ENCODE results near the gene CD300LG. TPM values are rescaled to one million over a fixed set of nuclear protein-coding genes. Genes with fewer than 3 reads are reported as not detected.

CD300LG gene
- total and polyA plus RNA-seq, 4 experiments from 2014 or later: not detected

DNA sequence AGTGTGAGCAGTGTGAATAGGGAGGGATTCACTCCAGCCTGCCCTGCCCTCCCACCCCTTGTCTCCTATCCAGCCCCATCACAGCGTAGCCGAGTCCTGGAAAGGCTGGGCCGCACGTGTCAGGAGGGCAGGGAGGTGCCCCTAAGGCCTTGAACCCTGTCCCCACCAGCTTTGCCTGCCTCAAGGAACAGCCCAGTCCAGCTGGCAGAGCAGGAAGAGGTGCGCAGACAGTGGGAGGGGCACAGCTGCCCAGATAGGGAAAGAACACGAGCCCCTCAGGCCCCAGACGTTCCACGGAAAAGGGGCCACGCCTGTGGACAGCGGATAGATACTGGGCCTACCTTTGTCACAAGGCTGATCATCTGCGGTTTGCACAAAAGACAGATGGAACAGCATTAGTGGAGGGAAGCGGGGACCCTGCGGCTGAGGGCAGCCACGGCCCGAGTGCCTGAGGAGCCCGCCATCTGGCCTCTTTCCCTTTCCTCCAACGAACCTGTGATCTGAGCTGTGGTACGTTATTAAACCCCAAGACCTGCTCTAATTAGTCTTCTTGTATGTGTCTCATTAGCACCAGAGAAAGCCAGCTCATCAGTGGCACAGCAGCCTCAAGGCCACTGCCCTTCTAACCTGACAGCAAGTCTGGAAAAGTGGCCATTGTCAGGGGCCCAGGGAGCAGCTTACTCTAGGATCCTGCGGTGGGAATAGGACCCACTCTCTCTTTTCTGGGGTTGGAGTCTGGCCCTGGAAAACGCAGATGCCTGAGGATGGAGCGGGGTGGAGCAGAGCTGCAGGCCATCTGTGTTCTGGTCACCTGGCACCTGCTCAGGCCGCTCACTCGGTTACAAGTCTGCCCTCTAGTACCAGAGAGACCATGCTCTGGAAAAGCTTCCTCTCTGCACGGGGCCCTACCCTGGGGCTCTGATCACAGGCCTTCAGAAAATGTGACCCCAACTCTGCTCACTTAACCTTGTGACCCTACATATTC, 30.3 kb upstream of the CD300LG start:
- H3K4me3 Mint-ChIP-seq: no peak overlapping the region
- no peaks in the 10 kb centered on the region for H3K27me3 ChIP-seq (ENCODE audit: insufficient read depth, low read length)
- no peaks in the 10 kb centered on the region for H3K4me1 Mint-ChIP-seq
- POLR2A ChIA-PET (ENCODE audit: partially characterized antibody): no interaction called here
- no peaks in the 10 kb centered on the region for H3K9me3 ChIP-seq (ENCODE audit: control insufficient read depth in 1 of 2, low read length in 2 of 2)
- CTCF ChIA-PET (ENCODE audit: partially characterized antibody): interaction anchor here (1.0 kb wide), 1 partner anchor 29 kb away, joined by 4 read pairs; no protein-coding TSS in a partner anchor
- H3K27ac Mint-ChIP-seq: no peak overlapping the region
- peaks cover 0 to 2% of the 10 kb centered on the region in 2 donors for H3K27me3 Mint-ChIP-seq
- DNase-seq: no peak
- H3K36me3 ChIP-seq (ENCODE audit: insufficient read depth, low read length): no peaks in the 10 kb centered on the region
- H3K4me1 ChIP-seq (ENCODE audit: insufficient read depth, low read length): no peaks in the 10 kb centered on the region
- H3K9me3 Mint-ChIP-seq: no peaks in the 10 kb centered on the region
- intact Hi-C loops (cut with micrococcal nuclease): no loop called here
- H3K4me3 ChIP-seq (ENCODE audit: low read length in 2 of 2): no peak overlapping the region
- no peak overlapping the region for H3K27ac ChIP-seq (ENCODE audit: low read depth, low read length)
- no peaks in the 10 kb centered on the region for H3K36me3 Mint-ChIP-seq

DNA sequence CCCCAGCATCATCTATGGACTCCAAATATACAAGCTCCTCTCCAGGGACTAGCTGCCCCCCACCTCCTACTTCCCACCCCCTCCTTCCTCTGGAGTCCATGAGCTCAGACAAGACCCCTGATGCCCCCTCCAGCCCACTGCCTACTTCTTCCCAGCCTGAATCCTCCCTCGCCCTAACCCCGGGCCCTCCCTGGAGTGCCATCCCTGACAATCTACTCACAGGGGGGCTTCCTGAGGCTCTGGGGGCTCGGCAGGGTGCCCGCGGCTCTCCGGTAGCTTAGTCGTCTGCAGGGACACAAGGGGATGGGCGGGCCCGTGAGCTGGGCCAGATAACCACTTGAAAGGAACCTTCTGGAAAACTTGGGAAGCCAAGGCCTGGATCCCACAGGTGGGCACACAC, 29.1 kb upstream of the CD300LG start:
- Mint-ChIP-seq H3K27me3 (peaks cover 0 to 2% of the 10 kb centered on the region in 2 donors), H3K4me1 (no peaks in the 10 kb centered on the region), H3K27ac (no peak overlapping the region), H3K4me3 (no peak overlapping the region), H3K36me3 (no peaks in the 10 kb centered on the region), H3K9me3 (no peaks in the 10 kb centered on the region)
- POLR2A ChIA-PET (ENCODE audit: partially characterized antibody): no interaction called here
- CTCF ChIA-PET (ENCODE audit: partially characterized antibody): interaction anchor here (0.7 to 1.0 kb wide), 3 partner anchors 9 to 51 kb away, joined by 3 to 4 read pairs (median 3); no protein-coding TSS in a partner anchor
- no peak overlapping the region for H3K27ac ChIP-seq (ENCODE audit: low read depth, low read length)
- intact Hi-C loops (cut with micrococcal nuclease): no loop called here
- H3K9me3 ChIP-seq (ENCODE audit: control insufficient read depth in 1 of 2, low read length in 2 of 2): no peaks in the 10 kb centered on the region
- no peak overlapping the region for H3K4me3 ChIP-seq (ENCODE audit: low read length in 2 of 2)
- DNase-seq: no peak
- no peaks in the 10 kb centered on the region for H3K36me3 ChIP-seq (ENCODE audit: insufficient read depth, low read length)
- no peaks in the 10 kb centered on the region for H3K4me1 ChIP-seq (ENCODE audit: insufficient read depth, low read length)
- no peaks in the 10 kb centered on the region for H3K27me3 ChIP-seq (ENCODE audit: insufficient read depth, low read length)

DNA sequence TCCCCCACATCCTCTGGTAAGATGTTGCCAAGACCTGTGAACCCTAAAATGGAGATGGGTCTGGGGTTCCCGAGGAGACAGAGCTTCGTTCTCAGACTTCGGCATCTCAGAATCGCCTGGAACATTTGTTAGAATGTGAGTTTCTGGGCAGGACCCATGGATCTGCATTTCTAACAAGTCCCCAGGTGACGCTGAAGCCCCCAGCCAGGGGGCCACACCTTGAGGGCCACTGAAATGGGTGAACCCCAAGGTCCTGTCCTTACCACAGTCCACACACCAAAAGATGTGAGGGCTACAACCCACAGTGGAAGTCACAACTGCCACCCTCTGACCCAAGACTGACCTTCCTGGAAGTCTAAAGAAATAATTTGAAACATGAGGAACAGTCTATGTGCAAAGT, 28.0 kb upstream of the CD300LG start:
- no peaks in the 10 kb centered on the region for H3K4me1 Mint-ChIP-seq
- no peaks in the 10 kb centered on the region for H3K27me3 Mint-ChIP-seq
- H3K36me3 Mint-ChIP-seq: no peaks in the 10 kb centered on the region
- H3K4me3 Mint-ChIP-seq: no peak overlapping the region
- intact Hi-C loops (cut with micrococcal nuclease): no loop called here
- Histone ChIP-seq H3K4me1 (ENCODE audit: insufficient read depth, low read length) (no peaks in the 10 kb centered on the region), H3K4me3 (ENCODE audit: low read length in 2 of 2) (no peak overlapping the region), H3K27me3 (ENCODE audit: insufficient read depth, low read length) (no peaks in the 10 kb centered on the region), H3K36me3 (ENCODE audit: insufficient read depth, low read length) (no peaks in the 10 kb centered on the region), H3K27ac (ENCODE audit: low read depth, low read length) (no peak overlapping the region), H3K9me3 (ENCODE audit: control insufficient read depth in 1 of 2, low read length in 2 of 2) (no peaks in the 10 kb centered on the region)
- ChIA-PET POLR2A (ENCODE audit: partially characterized antibody) (interaction anchor here (0.7 kb wide), 1 partner anchor 9 kb away, joined by 3 read pairs; no protein-coding TSS in a partner anchor), CTCF (ENCODE audit: partially characterized antibody) (no interaction called here)
- DNase-seq: no peak
- no peaks in the 10 kb centered on the region for H3K9me3 Mint-ChIP-seq
- no peak overlapping the region for H3K27ac Mint-ChIP-seq

DNA sequence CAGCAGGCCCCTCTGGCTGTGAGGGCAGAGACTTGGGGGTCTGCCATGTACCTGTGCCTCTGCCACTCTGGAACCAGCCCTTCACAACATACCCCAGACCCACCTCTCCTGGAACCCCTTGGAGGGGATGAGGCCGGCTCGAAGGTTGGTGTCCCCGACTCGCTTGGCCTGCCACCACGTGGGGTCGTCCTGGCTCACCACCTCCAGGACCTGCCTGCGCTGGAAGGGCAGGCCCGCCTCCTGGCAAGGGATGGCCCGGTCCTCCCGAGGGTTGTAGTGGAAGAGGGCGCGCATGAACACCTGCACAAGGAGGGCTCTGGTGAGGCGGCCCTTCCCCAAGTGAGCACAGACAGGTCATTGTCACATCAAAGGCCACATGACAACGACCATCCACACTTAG, 26.2 kb upstream of the CD300LG start:
- Mint-ChIP-seq H3K27ac (no peak overlapping the region), H3K4me1 (no peaks in the 10 kb centered on the region), H3K4me3 (no peak overlapping the region), H3K36me3 (no peaks in the 10 kb centered on the region), H3K9me3 (no peaks in the 10 kb centered on the region), H3K27me3 (no peaks in the 10 kb centered on the region)
- Histone ChIP-seq H3K9me3 (ENCODE audit: control insufficient read depth in 1 of 2, low read length in 2 of 2) (no peaks in the 10 kb centered on the region), H3K36me3 (ENCODE audit: insufficient read depth, low read length) (no peaks in the 10 kb centered on the region), H3K4me3 (ENCODE audit: low read length in 2 of 2) (no peak overlapping the region), H3K4me1 (ENCODE audit: insufficient read depth, low read length) (no peaks in the 10 kb centered on the region), H3K27ac (ENCODE audit: low read depth, low read length) (no peak overlapping the region), H3K27me3 (ENCODE audit: insufficient read depth, low read length) (no peaks in the 10 kb centered on the region)
- ChIA-PET POLR2A (ENCODE audit: partially characterized antibody) (no interaction called here), CTCF (ENCODE audit: partially characterized antibody) (no interaction called here)
- DNase-seq: no peak
- intact Hi-C loops (cut with micrococcal nuclease): no loop called here

DNA sequence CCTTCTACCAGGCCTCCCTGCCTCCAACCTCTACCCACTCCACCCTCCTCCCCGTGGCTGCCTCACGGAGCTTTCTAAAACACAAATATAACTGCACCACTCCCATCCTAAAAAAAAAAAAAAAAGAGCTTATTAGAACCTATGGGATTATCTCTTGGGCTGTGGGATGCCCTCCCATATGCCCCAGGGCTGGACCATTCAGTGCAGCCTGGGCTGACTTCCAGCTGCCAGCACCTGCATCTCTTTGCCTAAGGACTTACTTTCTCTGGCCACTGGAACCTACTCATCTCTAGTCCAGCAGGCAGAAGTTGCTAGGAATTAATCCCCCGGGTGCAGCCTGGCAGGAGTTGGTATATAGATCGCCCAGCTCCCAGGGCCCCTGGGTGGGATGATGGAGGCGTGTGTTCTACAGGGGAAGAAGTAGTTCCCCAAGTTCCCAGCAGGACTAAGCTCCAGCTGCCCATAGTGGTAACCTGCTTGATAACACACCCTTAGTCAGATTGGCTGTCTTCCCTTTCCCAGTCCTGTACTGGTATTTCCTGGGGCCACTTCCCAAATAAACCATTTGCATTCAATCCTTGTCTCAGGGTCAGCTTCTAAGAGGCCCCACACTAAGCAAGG, 24.3 kb upstream of the CD300LG start:
- Histone ChIP-seq H3K9me3 (ENCODE audit: control insufficient read depth in 1 of 2, low read length in 2 of 2) (no peaks in the 10 kb centered on the region), H3K4me1 (ENCODE audit: insufficient read depth, low read length) (no peaks in the 10 kb centered on the region), H3K36me3 (ENCODE audit: insufficient read depth, low read length) (no peaks in the 10 kb centered on the region), H3K27ac (ENCODE audit: low read depth, low read length) (no peak overlapping the region), H3K4me3 (ENCODE audit: low read length in 2 of 2) (no peak overlapping the region), H3K27me3 (ENCODE audit: insufficient read depth, low read length) (no peaks in the 10 kb centered on the region)
- H3K4me1 Mint-ChIP-seq: no peaks in the 10 kb centered on the region
- H3K27me3 Mint-ChIP-seq: no peaks in the 10 kb centered on the region
- H3K27ac Mint-ChIP-seq: no peak overlapping the region
- ChIA-PET CTCF (ENCODE audit: partially characterized antibody) (no interaction called here), POLR2A (ENCODE audit: partially characterized antibody) (no interaction called here)
- H3K9me3 Mint-ChIP-seq: no peaks in the 10 kb centered on the region
- intact Hi-C loops (cut with micrococcal nuclease): no loop called here
- no peak overlapping the region for H3K4me3 Mint-ChIP-seq
- DNase-seq: no peak
- no peaks in the 10 kb centered on the region for H3K36me3 Mint-ChIP-seq

DNA sequence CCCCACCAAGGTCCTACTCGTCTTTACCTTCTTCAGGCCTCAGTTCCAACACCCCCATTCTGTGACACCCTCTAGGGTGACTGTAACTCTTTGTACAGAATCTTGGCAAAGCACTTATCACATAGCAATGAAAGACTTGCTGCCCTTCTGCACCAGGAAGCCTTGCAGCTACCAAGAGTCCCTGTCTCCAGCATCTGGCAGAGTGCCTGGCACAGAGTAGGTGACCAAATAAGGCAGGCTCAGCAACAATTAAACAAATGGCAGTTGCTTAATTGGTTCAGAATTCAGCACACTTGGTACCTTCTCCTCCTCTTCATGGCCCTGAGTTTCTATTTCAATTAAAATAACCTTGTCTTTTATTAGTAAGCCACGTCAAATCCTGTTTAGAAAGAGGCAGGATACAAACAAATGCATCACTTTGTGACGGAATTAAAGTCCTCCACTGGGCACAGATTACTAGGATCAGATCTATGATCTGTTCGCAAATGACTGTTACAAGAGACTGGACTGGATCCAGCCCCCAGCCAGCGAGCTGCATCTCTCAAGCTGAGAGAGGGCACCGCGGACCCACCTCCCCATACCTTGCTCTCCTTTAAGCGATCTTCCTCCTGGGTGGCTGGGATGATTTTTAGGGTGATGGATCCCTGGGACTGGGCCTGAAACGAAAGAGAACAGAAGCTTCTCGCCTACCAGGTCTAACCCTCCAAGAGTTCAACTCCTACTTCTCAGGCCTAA, 23.5 kb upstream of the CD300LG start:
- POLR2A ChIA-PET (ENCODE audit: partially characterized antibody): interaction anchor here (0.6 kb wide), 1 partner anchor 607 kb away, joined by 6 read pairs; no protein-coding TSS in a partner anchor
- intact Hi-C loops (cut with micrococcal nuclease): no loop called here
- no peaks in the 10 kb centered on the region for H3K9me3 Mint-ChIP-seq

DNA sequence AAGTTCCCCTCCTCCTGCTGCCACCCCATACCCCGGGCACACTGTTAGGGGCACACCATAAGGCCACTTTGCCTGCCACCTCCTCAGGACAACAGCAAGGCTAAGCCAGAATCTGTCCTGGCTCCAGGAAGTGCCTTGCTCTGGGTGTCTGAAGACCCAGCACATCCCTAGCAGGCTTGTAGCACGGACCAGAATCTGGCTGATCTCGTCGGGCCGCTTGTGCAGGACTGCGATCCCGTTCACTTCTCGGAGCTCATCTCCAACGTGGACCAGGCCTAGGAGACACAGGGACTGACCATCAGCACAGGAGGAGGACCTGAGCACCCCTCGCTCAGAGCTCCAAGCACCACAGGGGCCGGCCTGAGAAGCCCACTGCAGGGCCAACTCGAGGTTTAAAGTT, 21.4 kb upstream of the CD300LG start:
- Mint-ChIP-seq H3K27ac (no peak overlapping the region), H3K9me3 (no peaks in the 10 kb centered on the region), H3K4me1 (peaks cover 0 to under 1% (median 0%) of the 10 kb centered on the region in 4 donors), H3K27me3 (no peaks in the 10 kb centered on the region), H3K4me3 (no peak overlapping the region), H3K36me3 (no peaks in the 10 kb centered on the region)
- ChIA-PET POLR2A (ENCODE audit: partially characterized antibody) (no interaction called here), CTCF (ENCODE audit: partially characterized antibody) (interaction anchor here (1.1 kb wide), 1 partner anchor 21 kb away, joined by 3 read pairs; no protein-coding TSS in a partner anchor)
- H3K4me1 ChIP-seq (ENCODE audit: insufficient read depth, low read length): no peaks in the 10 kb centered on the region
- H3K36me3 ChIP-seq (ENCODE audit: insufficient read depth, low read length): no peaks in the 10 kb centered on the region
- no peak for DNase-seq
- H3K4me3 ChIP-seq (ENCODE audit: low read length in 2 of 2): no peak overlapping the region
- no peaks in the 10 kb centered on the region for H3K27me3 ChIP-seq (ENCODE audit: insufficient read depth, low read length)
- H3K9me3 ChIP-seq (ENCODE audit: control insufficient read depth in 1 of 2, low read length in 2 of 2): no peaks in the 10 kb centered on the region
- H3K27ac ChIP-seq (ENCODE audit: low read depth, low read length): no peak overlapping the region
- intact Hi-C loops (cut with micrococcal nuclease): no loop called here

More for the DNA sequence above, 23.5 kb upstream of the CD300LG start:
- H3K36me3 Mint-ChIP-seq: no peaks in the 10 kb centered on the region
- no peaks in the 10 kb centered on the region for H3K4me1 Mint-ChIP-seq
- no peak overlapping the region for H3K4me3 ChIP-seq (ENCODE audit: low read length in 2 of 2)
- H3K27me3 ChIP-seq (ENCODE audit: insufficient read depth, low read length): no peaks in the 10 kb centered on the region
- CTCF ChIA-PET (ENCODE audit: partially characterized antibody): no interaction called here
- no peak overlapping the region for H3K27ac ChIP-seq (ENCODE audit: low read depth, low read length)
- H3K36me3 ChIP-seq (ENCODE audit: insufficient read depth, low read length): no peaks in the 10 kb centered on the region
- H3K27me3 Mint-ChIP-seq: no peaks in the 10 kb centered on the region
- H3K4me1 ChIP-seq (ENCODE audit: insufficient read depth, low read length): no peaks in the 10 kb centered on the region
- H3K27ac Mint-ChIP-seq: no peak overlapping the region
- no peak for DNase-seq
- H3K4me3 Mint-ChIP-seq: no peak overlapping the region
- H3K9me3 ChIP-seq (ENCODE audit: control insufficient read depth in 1 of 2, low read length in 2 of 2): no peaks in the 10 kb centered on the region
